ENCODE data around the gene MAP6. TPM values are rescaled to one million over a fixed set of nuclear protein-coding genes. Genes with fewer than 3 reads are reported as not detected.

Gene MAP6
- total and polyA plus RNA-seq, 9 of the 15 experiments (the other 6 are each of a cell fraction or from before 2014, with no cell fraction given): not detected

DNA sequence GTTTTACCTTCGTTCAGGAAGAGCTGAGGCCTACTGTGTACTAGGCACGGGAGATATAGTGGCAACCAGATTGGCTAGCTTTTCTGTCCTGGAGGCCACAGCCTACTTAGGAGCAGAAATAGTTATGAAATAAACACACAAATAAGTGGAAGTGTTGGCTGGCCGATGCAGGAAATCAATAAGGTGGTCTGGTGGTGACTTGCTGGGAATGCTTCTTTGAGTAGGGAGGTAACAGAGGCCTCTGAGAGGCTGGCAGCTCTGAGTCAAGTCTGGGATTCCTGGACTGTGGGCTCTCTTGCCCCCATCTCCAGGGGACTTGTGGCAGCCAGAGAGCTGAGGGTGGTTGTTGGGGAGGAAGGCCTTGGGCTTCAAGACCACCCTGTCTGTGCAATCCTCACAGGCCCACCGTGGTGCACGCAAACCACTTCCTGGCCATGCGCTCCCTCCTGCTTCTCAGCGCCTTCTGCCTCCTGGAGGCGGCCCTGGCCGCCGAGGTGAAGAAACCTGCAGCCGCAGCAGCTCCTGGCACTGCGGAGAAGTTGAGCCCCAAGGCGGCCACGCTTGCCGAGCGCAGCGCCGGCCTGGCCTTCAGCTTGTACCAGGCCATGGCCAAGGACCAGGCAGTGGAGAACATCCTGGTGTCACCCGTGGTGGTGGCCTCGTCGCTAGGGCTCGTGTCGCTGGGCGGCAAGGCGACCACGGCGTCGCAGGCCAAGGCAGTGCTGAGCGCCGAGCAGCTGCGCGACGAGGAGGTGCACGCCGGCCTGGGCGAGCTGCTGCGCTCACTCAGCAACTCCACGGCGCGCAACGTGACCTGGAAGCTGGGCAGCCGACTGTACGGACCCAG, 102.7 kb downstream of the MAP6 start:
- ATAC-seq (no peak), FAIRE-seq (no peak), DNase-seq (ENCODE audit: extremely low read depth in 1 of 4, low spot score in 3 of 4) (no peak)
- intact Hi-C loops (cut with micrococcal nuclease): no loop called here
- BruUV-seq (replicated peaks): no TSS peak
- H2AFZ ChIP-seq (ENCODE audit: low read depth, low read length): no peak overlapping the region
- no peak overlapping the region; the same call in 2 of the 3 replicates for H3K27ac ChIP-seq (ENCODE audit: extremely low read depth, low read depth, low read length)
- H3K79me2 ChIP-seq (ENCODE audit: control insufficient read depth, insufficient read depth, low read length): peaks cover 43% of the 10 kb centered on the region
- in situ Hi-C loops (cut with MboI): no loop called here
- H4K20me1 ChIP-seq (replicated peaks; ENCODE audit: control insufficient read depth, insufficient read depth, low read length): no peaks in the 10 kb centered on the region
- peaks cover 4% of the 10 kb centered on the region for H3K9me1 ChIP-seq (ENCODE audit: control insufficient read depth, insufficient read depth, low read length)
- H3K4me3 ChIP-seq: no peak overlapping the region
- POLR2A ChIA-PET: interaction anchor here (0.6 to 10.5 kb wide), 7 partner anchors 7 to 876 kb away, joined by 3 to 115 read pairs (median 4); no protein-coding TSS in a partner anchor
- peaks cover 70% of the 10 kb centered on the region for H3K36me3 ChIP-seq (ENCODE audit: control insufficient read depth, insufficient read depth, low read length)
- no peaks in the 10 kb centered on the region for H3K27me3 ChIP-seq (ENCODE audit: control insufficient read depth in 2 of 2, insufficient read depth in 2 of 2, low read length in 2 of 2)
- CTCF ChIA-PET (ENCODE audit: low intra/inter-chr PET ratio): no interaction called here
- no peaks in the 10 kb centered on the region for H3K9me3 ChIP-seq (replicated peaks; ENCODE audit: control insufficient read depth, insufficient read depth, low read depth, low read length)
- TF ChIP-seq JUNB (CRISPR knock-in tag; conservative IDR thresholded peaks at IDR 0.05): no peak
- no peak for TF ChIP-seq TCF3 (CRISPR knock-in tag; IDR thresholded peaks at IDR 0.05)
- TF ChIP-seq, protein P1, sequence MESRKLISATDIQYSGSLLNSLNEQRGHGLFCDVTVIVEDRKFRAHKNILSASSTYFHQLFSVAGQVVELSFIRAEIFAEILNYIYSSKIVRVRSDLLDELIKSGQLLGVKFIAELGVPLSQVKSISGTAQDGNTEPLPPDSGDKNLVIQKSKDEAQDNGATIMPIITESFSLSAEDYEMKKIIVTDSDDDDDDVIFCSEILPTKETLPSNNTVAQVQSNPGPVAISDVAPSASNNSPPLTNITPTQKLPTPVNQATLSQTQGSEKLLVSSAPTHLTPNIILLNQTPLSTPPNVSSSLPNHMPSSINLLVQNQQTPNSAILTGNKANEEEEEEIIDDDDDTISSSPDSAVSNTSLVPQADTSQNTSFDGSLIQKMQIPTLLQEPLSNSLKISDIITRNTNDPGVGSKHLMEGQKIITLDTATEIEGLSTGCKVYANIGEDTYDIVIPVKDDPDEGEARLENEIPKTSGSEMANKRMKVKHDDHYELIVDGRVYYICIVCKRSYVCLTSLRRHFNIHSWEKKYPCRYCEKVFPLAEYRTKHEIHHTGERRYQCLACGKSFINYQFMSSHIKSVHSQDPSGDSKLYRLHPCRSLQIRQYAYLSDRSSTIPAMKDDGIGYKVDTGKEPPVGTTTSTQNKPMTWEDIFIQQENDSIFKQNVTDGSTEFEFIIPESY (CRISPR knock-in tag; IDR thresholded peaks at IDR 0.05): peak; percentile 28; the same call in 1 of the 2 replicates
- TF ChIP-seq POLR2G (IDR thresholded peaks at IDR 0.05; ENCODE audit: low read depth, low read length): peak; percentile 59
- TF ChIP-seq RBFOX2 (IDR thresholded peaks at IDR 0.05; ENCODE audit: low read depth, low read length): peak; percentile 63
- peaks cover 21 to 43% of the 10 kb centered on the region in 2 experiments for H3K4me1 ChIP-seq (replicated peaks in 1 of 2; ENCODE audit: control insufficient read depth in 2 of 2, insufficient read depth in 2 of 2, low read length in 2 of 2)
- H3K4me2 ChIP-seq (ENCODE audit: insufficient read depth, low read length): no peak overlapping the region
- WGBS (ENCODE audit: insufficient coverage, low coverage, missing lambda C conversion rate): 96% methylated on average over 35 of the region's 43 CpGs
- H3K9ac ChIP-seq (ENCODE audit: insufficient read depth in 1 of 2, low read depth in 2 of 2, low read length in 2 of 2): peak overlapping the region in 1 of 2 experiments; percentile 33; a peak in 2 of 4 replicates

Data from K562 (cell line).